Amniotic epithelial cell (primary cell): ENCODE measurements around the gene TMEM120B.

Experiments used
- DNase-seq: peaks from one replicate; pipeline ENCODE4 v3.0.0-alpha.2; 2010; ENCODE audit warnings: low read depth

The TMEM120B gene

DNA sequence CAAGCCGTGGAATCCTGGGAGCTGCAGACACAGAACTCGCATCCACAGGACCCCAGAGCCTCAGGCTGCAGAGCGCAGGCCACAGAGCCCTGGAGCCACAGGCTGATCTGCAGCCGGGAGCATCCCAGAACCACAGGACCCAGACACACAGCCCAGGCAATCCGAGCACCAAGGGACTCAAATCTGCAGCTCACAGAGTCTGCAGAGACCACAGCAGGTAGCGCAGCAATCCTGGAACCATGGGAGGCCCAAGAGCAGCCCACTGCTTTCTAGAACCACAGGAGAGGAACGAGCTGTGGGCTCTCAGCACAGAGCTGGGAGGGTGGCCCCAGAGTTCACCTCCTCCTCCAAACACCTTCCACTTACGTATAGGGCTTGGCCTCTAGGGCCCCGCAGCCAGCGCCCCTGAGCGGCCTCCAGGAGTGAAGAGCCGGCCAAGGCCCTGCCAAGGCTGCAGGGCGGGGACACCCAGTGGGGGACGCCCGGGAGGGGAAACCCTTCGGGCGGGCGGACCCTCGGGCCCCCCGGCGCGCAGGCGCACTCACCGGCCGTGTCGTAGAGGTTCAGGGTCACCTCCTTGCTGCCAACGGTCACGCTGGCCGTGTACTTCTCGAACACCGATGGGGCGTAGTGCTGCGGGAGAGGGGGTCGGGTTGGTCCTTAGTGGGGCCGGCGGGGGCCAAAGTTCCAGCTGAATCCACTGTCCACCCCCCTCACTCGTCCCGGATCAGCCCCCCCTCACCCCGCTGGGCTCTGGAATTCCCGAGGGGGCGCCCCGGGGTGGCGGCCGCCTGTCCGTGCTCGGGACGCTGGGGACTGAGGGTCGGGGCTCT, 80.3 kb downstream of the TMEM120B start:
- no peak for DNase-seq

GRCh38 chr12:121793440-121793837, 80.9 kb downstream of the TMEM120B start, which contains the start of gene RHOF:
TSS of gene RHOF (minus strand) at chr12:121793688. CDS start at chr12:121793633, 55 bp downstream.
- no peak for DNase-seq

- peak; percentile 83 for DNase-seq
Observed at GRCh38 chr12:121793838-121794533, 81.4 kb downstream of the TMEM120B start.

- no peak for DNase-seq
Observed at GRCh38 chr12:121794534-121795033, 82.0 kb downstream of the TMEM120B start.

GRCh38 chr12:121795034-121795968, 82.7 kb downstream of the TMEM120B start:
- peak; percentile 75 for DNase-seq

DNA sequence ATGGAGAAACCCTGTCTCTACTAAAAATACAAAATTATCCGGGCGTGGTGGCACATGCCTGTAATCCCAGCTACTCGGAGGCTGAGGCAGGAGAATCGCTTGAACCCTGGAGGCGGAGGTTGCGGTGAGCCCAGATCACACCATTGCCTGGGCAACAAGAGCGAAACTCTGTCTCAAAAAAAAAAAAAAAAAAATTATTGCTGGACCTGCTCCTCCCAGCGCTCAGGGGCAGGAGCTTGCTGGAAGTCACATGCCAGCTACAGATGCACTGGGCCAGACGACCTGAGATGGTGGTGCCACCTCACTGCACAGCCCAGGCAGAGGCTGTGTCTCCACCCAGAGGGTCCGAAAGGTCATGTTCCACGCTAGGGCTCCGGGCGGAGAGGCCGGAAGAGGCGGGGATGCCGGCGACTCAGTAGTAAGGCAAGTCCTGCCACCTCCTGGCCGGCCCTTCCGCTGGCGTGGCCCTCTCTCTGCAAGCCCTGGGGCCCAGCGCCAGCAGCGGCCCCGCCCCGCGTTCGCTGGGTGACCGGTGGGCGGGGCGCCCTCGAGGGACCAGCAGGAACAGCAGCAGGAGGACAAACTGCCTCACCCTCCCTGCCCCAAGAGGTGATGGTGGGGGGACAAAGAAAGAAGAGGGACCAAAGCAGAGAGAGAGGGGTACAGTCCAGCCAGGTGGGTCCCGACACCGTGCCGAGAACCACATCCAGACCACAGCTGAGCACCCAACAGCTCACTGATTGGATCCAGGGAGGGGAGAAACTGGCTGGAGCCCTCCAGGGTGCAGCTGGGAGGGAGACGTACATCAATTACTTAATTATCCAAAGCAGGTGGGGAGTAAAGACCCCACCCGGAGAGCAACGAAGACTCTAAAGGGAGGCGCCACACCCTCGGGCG, 84.6 kb downstream of the TMEM120B start:
- DNase-seq, result peak; percentile 77

- DNase-seq, result peak; percentile 43
Observed at GRCh38 chr12:121797937-121798786, 85.6 kb downstream of the TMEM120B start.

GRCh38 chr12:121798787-121799155, 86.2 kb downstream of the TMEM120B start:
- DNase-seq, result no peak

GRCh38 chr12:121799156-121799841, 86.7 kb downstream of the TMEM120B start:
- DNase-seq, result peak; percentile 88

GRCh38 chr12:121799842-121800693, 87.5 kb downstream of the TMEM120B start:
- peak; percentile 86 for DNase-seq

DNA sequence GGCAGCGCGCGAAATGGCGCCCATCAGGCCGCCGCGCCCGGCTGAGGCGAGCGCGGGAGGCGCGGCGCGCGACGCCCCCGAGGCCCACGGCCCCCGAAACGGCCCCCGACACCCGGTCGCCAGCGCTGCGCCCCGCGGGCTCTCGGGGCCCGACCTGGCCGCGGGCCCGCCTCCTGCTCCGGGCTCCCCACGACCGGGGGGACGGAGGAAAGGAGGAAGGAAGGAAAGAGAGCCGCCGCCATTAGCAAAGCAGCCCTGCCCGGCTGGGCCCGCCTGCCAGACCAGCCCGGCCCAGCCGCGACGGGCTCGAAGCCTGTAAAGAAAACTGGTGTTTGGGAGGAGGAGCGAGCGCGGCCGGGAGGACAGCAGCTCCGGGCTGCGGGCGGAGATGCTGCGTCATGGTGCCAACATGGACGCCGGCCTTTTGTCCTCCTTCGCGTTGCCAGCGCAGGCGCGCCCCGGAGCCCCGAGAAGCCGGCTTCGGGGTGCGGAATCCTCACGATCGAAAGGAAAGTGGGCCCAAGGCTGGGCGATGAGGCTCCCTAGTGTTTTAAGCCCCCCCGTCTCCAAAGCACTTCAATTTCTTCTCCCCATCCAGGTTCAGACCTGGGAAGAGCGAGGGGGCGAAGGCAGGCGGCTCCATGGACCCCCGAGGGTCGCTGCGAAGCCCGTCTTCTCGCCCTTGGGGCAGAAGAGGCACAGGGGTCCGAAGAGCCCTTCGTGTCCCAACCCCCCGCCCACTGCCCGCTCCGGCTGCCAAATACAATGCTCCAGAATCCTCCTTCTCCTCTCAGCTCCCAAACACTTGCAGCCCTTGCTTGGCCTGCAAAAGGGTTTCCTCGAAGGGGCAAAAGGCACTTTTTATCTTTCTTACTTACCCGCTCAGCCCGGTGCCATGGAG, 88.4 kb downstream of the TMEM120B start:
- peak; percentile 77 for DNase-seq

DNA sequence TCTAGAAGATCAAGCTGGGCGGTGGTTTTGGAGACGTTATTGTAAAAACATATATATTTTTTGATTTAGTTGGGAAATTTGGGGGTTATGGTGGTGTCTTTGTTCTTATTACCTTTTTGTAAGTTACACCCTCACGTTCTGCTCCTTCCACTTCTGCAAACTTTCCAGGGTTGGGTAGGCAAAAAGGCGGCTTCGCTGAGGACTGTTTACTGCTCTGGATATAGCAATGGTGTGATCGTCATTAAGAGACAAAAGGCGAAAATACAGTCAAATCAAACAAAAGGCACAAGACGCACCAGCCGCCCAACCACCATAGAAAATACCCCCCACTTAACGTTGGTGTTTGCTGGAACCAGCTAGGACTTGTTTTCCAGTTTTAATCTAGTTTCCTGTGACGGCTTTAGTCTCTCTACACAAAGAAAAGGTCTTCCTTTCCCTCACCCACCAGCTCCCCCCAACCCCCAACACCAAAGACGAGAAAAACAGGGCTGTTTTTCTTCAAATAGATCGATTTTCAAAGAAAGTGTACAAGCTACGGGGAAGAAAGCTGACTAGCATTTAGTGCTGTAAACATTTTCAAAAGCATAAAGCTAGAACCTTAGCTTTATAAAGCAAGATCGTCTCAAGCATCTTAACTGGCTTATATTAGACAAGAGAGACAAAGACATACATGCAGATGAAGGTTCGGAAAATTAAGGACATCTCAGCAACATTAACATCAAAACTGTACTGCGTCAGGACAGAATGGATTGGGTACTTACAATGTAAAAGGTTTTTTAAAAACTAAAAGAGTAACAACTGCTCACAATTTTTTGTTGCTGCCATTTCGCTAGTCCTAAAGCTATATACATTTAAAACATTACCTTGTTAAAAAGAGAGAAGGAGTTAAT, 89.3 kb downstream of the TMEM120B start:
- DNase-seq, result peak; percentile 35

- no peak for DNase-seq
Observed at GRCh38 chr12:121802485-121802842, 89.9 kb downstream of the TMEM120B start.

DNA sequence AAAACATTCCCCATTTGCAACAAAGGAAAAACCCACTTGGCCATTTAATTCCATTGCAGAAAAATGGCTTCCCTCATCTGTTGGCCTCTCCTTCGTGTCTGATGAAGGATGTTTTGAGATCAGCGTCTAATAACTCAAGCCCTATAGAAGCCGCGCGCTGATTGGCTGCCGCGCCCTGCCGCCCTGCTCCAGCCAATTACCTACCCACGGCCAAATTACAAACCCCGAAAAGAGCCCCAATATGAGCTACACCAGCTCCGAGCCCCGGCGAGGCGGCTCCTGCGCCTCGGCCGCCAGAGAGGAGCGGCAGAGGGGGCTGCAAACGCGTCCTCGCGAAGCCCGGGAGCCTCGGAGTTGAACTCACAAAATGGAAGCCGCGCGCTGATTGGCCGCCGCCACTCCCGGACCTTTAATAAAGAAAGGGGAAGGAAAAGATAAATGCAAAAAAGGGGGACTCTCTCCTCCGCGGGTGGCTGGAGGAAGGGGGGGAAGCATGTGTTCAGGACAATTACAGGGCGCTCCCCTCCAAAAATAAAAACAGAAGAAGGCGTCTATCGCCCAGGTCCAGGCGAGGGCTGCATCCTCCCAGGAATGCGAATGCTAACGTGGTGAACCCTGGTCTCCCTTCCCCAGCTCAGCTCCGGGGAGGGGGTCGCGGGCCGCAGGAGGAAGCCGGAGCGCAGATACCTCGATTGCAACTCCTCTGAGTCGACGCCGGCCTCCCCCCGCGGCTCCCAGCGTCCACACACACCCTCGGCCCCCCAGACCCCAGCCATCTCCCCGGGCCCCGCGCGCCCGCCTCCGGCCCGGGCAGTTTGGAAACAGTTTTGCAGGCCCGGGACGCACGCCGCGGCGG, 90.5 kb downstream of the TMEM120B start:
- DNase-seq, result peak; percentile 94

GRCh38 chr12:121803861-121804416, 91.4 kb downstream of the TMEM120B start, which contains the start of gene SETD1B:
TSS of gene SETD1B (plus strand) at chr12:121804009. CDS start at chr12:121804738, 729 bp downstream.
- peak; percentile 73 for DNase-seq
